ENCODE results near the gene FOXRED1.

FOXRED1 gene

DNA sequence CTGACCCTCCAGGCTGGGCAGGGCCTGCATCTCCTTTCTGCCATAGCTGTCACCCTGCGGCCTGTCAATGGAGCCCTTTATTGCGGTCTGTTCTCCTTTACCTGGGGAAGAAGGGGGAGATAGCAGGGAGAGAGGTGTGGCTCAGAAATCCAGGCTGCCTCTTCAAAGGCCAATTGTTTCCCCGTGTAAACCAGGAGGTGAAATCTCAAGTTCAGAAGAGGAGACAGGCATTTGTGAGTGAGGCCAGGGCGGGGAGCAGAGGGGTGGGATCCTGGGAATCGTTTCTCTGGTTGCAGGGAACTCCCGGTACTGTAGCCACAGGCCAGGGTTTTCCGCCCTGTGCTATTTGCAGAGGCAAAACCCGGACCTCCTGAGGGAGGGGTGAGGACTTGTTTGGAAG, 44.0 kb downstream of the FOXRED1 start:
- DNase-seq = peak; percentile 62 to 67

GRCh38 chr11:126313826-126314225, 44.9 kb downstream of the FOXRED1 start:
- DNase-seq = no peak

DNA sequence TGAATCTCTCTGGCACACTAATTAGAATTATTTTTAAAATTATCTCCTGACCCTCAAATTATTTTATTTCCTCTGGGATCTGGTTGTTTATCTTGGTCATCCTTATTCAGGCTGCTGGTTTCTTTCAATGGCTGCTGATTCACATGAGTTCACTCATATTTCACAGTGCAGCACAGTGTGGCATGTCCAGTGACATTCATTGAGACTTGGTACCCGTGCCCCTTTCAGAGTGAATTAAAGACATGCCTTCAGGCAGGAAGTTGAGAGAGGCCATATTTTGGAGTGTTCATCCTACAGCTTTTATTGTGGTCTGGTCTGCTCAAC, 48.4 kb downstream of the FOXRED1 start:
- DNase-seq = no peak

- peak; percentile 17 to 40 for DNase-seq
Measured at GRCh38 chr11:126317756-126318573, 49.0 kb downstream of the FOXRED1 start.

DNA sequence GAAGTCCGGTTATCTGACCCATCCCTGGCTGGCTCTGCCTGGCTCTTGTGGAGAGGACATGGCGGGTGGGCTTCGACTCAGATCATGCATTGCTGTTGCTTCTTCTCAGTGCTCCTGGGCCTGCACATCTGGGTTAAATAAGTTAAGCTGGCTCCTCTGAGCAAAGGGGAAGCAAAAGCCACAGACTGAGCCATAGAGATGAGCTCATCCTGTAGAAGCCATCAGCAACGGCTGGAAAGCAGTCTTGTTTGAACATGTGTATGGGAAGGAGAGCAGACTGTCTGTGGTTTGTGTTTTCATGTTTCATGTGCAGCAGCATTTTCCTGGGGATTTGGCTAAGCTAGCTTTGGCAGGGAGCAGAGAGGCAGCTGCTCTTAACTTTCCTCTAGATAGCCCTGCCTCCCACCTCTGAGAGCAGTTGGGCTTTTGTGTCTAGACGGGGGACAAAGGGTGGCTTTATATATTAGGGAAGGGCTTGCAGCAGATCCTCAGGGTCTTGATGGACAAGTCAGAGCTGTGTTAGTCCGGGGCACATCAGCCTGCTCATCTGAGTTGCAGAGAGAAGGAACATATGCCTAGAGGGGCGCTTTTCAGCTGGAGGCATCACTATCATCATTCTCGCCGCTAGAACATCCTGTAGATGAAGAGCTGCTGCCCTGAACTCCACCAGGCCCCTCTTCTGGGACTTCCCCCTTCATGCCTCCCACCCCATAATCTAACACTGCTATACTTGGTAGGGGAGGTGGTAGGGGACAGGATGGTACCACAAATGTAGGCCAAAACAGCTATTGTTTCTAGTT, 49.8 kb downstream of the FOXRED1 start:
- DNase-seq = peak; percentile 31 to 44

DNA sequence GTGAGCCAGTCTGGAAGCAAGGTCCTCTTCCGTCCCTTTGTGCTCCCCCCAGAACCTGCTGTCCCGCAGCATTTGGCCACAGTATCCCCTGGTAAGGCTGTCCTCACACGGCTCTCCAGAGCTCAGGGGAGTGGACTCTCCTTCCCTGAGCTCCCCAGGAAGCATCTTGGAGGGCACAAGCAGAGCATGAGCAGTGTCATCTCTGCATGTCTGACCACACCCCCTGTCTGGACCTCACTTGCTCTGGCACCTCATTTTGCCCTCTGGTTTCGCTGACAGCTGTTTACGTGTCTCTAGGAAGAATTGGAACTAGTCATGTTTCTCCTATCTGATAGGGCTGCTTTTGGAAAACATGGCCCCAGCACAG, 50.4 kb downstream of the FOXRED1 start:
- DNase-seq = no peak

- no peak for DNase-seq
Measured at GRCh38 chr11:126322996-126323395, 54.0 kb downstream of the FOXRED1 start.

DNA sequence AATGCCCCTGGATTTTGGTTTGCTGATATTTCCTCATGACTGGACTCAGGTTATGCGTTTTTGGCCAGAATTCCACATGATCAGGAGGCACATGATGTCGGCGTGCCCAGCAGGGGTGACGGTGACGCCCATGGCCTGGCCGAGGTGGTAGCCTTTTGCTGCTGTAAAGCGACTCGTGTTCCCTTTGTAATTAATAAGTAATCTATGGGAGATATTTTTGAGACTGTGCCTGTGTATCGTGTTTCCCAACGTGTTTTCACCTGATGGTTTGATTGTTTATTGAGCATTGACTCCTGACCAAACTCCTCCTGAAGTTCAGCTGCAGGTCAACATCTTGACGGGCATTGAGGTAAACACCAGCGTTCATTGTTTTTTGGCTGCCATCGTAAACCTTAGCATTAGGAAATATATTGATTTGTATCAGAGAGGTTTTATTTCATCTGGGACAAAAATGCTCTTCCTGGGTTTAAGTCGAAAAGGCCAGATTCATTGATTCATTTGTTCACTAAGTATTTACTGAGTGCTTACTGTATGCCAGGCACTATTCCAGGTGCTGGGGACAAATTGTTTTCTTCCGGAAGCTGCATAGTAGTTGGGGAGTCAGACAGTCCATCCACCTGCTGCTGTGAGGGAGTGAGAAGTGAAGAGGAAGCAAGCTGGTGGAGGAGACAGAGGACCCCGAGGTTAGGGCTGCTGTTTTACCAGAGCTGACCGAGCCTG, 58.5 kb downstream of the FOXRED1 start:
- no peak for DNase-seq
